ENCODE data around the gene PRELID2.

Gene PRELID2

GRCh38 chr5:145863003-145863402 lies 27.9 kb upstream of the PRELID2 start:
- no peak overlapping the region for H3K4me3 ChIP-seq (ENCODE audit: control insufficient read depth, low read depth, low read length)
- no peak for DNase-seq (ENCODE audit: low read depth)
- TF ChIP-seq, protein P1, sequence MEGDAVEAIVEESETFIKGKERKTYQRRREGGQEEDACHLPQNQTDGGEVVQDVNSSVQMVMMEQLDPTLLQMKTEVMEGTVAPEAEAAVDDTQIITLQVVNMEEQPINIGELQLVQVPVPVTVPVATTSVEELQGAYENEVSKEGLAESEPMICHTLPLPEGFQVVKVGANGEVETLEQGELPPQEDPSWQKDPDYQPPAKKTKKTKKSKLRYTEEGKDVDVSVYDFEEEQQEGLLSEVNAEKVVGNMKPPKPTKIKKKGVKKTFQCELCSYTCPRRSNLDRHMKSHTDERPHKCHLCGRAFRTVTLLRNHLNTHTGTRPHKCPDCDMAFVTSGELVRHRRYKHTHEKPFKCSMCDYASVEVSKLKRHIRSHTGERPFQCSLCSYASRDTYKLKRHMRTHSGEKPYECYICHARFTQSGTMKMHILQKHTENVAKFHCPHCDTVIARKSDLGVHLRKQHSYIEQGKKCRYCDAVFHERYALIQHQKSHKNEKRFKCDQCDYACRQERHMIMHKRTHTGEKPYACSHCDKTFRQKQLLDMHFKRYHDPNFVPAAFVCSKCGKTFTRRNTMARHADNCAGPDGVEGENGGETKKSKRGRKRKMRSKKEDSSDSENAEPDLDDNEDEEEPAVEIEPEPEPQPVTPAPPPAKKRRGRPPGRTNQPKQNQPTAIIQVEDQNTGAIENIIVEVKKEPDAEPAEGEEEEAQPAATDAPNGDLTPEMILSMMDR (conservative IDR thresholded peaks at IDR 0.05; ENCODE audit: control insufficient read depth, insufficient read depth, low read depth, low read length): no peak

DNA sequence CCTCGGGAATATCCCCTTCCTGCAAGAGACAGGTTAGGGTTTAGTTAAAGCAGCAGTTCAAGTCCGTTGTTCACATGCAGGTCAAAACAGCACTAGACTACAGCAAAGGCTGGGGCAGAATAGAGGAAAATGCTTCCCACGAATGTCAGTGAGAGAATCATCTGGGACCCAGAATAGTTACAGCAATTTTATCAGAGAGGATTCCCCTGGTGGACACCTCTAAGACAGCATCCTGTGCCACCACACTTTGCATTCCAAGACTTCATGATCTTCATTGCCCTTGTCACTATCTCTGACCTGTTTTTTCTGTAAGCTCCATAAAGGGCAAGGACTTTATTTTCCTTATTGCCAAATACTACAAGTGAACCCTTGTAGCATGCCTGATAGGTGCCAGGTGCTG lies 24.8 kb upstream of the PRELID2 start:
- DNase-seq (ENCODE audit: low read depth): no peak
- TF ChIP-seq, protein P1 (conservative IDR thresholded peaks at IDR 0.05; ENCODE audit: control insufficient read depth, insufficient read depth, low read depth, low read length): peak; percentile 11
- no peak overlapping the region for H3K4me3 ChIP-seq (ENCODE audit: control insufficient read depth, low read depth, low read length)

DNA sequence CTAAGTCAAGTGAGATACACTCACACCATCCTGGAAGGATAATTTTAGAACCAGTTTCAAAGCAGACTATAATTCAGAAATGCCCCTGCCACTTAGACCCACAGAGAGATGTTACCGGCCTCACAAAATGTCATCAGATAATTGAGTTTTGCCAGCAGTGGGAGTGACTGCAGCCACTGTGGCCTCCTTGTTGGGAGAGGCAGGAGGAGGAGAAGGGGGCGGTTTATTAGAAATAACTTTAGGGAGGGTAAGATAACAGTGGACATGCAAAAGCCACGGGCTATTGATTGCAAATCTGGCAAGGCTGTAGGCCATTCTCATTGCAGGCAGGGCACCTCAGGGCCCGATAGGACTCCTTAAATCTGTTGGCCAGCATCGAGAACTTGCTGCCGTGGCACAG lies 24.3 kb upstream of the PRELID2 start:
- TF ChIP-seq, protein P1 (conservative IDR thresholded peaks at IDR 0.05; ENCODE audit: control insufficient read depth, insufficient read depth, low read depth, low read length): no peak
- H3K4me3 ChIP-seq (ENCODE audit: control insufficient read depth, low read depth, low read length): no peak overlapping the region
- DNase-seq (ENCODE audit: low read depth): no peak

DNA sequence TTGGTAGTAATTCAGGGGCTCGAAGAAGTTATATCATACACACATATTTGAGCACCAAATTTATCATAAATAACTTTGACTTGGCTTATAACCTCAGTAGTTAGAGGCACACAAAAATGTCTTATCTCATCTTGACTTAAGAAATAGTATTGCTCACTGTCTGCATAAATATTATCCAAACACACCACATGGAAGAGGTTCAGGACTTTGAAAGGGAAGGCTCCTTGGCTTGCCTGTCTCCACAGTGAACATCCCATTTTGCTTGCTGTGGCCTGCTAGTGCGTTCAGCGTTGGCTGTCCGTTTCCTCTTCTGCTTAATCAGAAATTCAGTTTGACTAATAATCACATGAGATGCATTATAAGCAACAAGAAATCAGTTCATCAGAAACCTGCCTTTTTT lies 23.8 kb upstream of the PRELID2 start:
- no peak for DNase-seq (ENCODE audit: low read depth)
- no peak overlapping the region for H3K4me3 ChIP-seq (ENCODE audit: control insufficient read depth, low read depth, low read length)
- TF ChIP-seq, protein P1 (conservative IDR thresholded peaks at IDR 0.05; ENCODE audit: control insufficient read depth, insufficient read depth, low read depth, low read length): no peak

DNA sequence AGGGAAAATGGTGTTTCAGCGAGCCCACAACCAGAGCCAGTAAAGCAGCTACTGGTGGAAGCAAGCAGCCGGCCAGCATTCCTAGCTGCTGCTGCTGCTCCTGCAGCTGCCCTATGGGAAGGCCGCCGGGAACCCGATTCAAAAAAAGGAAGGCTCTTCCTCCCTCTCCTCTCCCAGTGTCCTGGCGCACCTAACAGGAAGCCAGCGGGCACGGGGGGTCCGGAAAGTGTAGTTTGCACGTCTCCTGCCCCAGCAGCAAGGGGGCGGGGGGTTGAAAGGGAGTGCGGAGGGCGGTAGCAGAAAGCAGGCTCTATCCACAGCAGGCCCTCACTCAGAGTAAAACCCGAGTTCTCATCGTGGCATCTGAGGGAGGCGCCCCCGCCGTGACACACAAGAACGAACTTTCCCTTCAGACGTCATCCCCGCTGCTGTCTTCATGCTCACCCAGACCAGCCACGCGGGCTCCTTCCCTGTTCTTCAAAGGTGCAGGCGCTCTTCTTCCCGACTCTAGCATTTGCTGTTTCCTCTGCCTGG lies 21.2 kb upstream of the PRELID2 start:
- DNase-seq (ENCODE audit: low read depth): peak; percentile 74
- peak overlapping the region; percentile 19 for H3K4me3 ChIP-seq (ENCODE audit: control insufficient read depth, low read depth, low read length)
- TF ChIP-seq, protein P1 (conservative IDR thresholded peaks at IDR 0.05; ENCODE audit: control insufficient read depth, insufficient read depth, low read depth, low read length): no peak

DNA sequence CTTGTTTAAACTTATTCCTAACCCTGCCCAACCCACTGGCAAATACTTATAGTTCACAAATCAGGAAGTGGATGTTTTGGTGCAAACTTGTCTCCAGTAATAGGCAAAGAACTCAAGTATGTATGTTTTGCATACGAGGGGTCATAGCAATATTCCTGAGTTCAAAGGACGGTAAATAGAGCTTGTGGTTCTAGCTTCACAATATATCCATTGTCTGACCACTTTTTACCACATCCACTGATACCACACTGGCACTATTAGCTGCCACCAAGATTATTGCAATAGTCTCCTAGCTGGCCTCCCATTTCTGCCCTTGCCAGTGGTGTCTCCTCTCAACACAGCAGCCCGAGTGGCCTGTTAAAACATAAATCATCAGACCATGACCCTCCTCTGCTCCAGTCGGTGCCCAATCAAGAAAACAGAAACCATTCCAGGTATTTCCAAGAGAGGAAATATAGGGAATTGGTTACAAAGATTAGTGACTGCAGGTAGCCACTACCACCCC lies 20.7 kb upstream of the PRELID2 start:
- TF ChIP-seq, protein P1 (conservative IDR thresholded peaks at IDR 0.05; ENCODE audit: control insufficient read depth, insufficient read depth, low read depth, low read length): no peak
- no peak for DNase-seq (ENCODE audit: low read depth)
- no peak overlapping the region for H3K4me3 ChIP-seq (ENCODE audit: control insufficient read depth, low read depth, low read length)
